Neural progenitor cell (in vitro differentiated cells): ENCODE results near the gene VEPH1. TPM values are rescaled to one million over a fixed set of nuclear protein-coding genes. Genes with fewer than 3 reads are reported as not detected.

Experiments
- DNase-seq: peaks from one replicate; pipeline ENCODE4 v3.0.0-alpha.2; 2016; ENCODE audit warnings: low spot score
- H2AFZ ChIP-seq: fragments of 200-600 bp; sonication (generic); replicated peaks from 2 replicates; pipeline ENCODE4 v1.6.1; 2016; ENCODE audit warnings: antibody characterized with exemption
- H3F3A ChIP-seq: fragments of 200-600 bp; sonication (generic); 2 replicates; pipeline ENCODE4 v1.6.1; 2016; ENCODE audit warnings: antibody characterized with exemption, low read depth
- H3K27ac ChIP-seq: fragments of 200-600 bp; sonication (generic); 2 replicates; pipeline ENCODE4 v1.5.1; 2016; ENCODE audit warnings: mild to moderate bottlenecking
- H3K27me3 ChIP-seq: fragments of 200-600 bp; sonication (generic); 2 replicates; pipeline ENCODE4 v1.6.1; 2016; ENCODE audit warnings: mild to moderate bottlenecking, moderate library complexity
- H3K36me3 ChIP-seq: fragments of 200-600 bp; sonication (generic); 2 replicates; pipeline ENCODE4 v1.5.1; 2016
- H3K4me1 ChIP-seq: fragments of 200-600 bp; sonication (generic); 2 replicates; pipeline ENCODE4 v1.6.1; 2016; ENCODE audit warnings: mixed run types
- H3K4me2 ChIP-seq: fragments of 200-600 bp; sonication (generic); 2 replicates; pipeline ENCODE4 v1.6.1; 2016
- H3K4me3 ChIP-seq: fragments of 200-600 bp; sonication (generic); 2 replicates; pipeline ENCODE4 v1.5.1; 2016
- H3K79me2 ChIP-seq: fragments of 200-600 bp; sonication (generic); 2 replicates; pipeline ENCODE4 v1.6.1; 2016; ENCODE audit warnings: low read depth
- H3K9ac ChIP-seq: fragments of 200-600 bp; sonication (generic); 2 replicates; pipeline ENCODE4 v1.6.1; 2016
- H3K9me3 ChIP-seq: fragments of 200-600 bp; sonication (generic); 2 replicates; pipeline ENCODE4 v1.5.1; 2016; ENCODE audit warnings: low read depth
- H4K20me1 ChIP-seq: fragments of 200-600 bp; sonication (generic); 2 replicates; pipeline ENCODE4 v1.6.1; 2016; ENCODE audit warnings: low read depth
- H3K27ac Mint-ChIP-seq: 3 replicates; pipeline ENCODE4 v1.8.0; 2021; ENCODE audit warnings: mixed read lengths
- H3K27me3 Mint-ChIP-seq: 2 replicates; pipeline ENCODE4 v1.8.0; 2022; ENCODE audit warnings: low read depth, mild to moderate bottlenecking, inconsistent platforms, moderate library complexity, mixed read lengths; ENCODE audit not compliant: insufficient read depth
- H3K36me3 Mint-ChIP-seq: 3 replicates; pipeline ENCODE4 v1.8.0; 2021; ENCODE audit warnings: mixed read lengths
- H3K4me1 Mint-ChIP-seq: 3 replicates; pipeline ENCODE4 v1.8.0; 2021; ENCODE audit warnings: mixed read lengths
- H3K4me3 Mint-ChIP-seq: 3 replicates; pipeline ENCODE4 v1.8.0; 2021; ENCODE audit warnings: mild to moderate bottlenecking, moderate library complexity, mixed read lengths
- H3K9me3 Mint-ChIP-seq: 3 replicates; pipeline ENCODE4 v1.8.0; 2020; ENCODE audit warnings: mixed read lengths
- EZH2 ChIP-seq: fragments of 200-600 bp; sonication (generic); IDR thresholded peaks from 2 replicates; pipeline ENCODE4 v1.6.1; 2017; ENCODE audit warnings: antibody characterized with exemption, mild to moderate bottlenecking, moderate library complexity
- EZH2phosphoT487 ChIP-seq: fragments of 200-600 bp; sonication (generic); IDR thresholded peaks from 2 replicates; pipeline ENCODE4 v1.6.1; 2017; ENCODE audit warnings: antibody characterized with exemption
- total RNA-seq: library from RNA; depleted of rRNA; stranded (reverse); fragments of >200 nt; gene quantifications from 2 replicates; pipeline ENCODE4 v1.2.3, GENCODE V29; 2015; ENCODE audit warnings: low replicate concordance
- TF ChIP-seq, protein P1 (sequence below): fragments of 200-600 bp; sonication (generic); IDR thresholded peaks from 2 replicates; pipeline ENCODE4 v1.5.1; 2017; ENCODE audit warnings: antibody characterized with exemption, mild to moderate bottlenecking

VEPH1 gene
- total RNA-seq, 1 donor from 2014 or later = not detected

DNA sequence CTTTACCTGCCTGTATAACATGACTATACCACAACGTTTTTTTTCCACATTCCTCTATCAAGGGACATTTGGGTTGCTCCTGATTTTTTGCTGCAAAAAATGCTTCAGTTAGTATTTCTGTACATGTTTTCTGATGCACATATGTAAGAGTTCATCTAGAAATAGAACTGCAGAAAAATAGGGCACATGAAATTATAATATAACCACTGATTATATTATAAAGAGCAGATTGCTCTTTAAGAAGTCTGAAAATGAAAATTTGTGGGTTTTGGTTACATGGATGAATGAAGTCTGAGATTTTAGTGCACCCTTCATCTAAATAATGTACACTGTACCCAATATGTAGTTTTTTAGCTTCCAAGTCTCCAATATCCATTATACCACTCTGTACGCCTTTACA, 196.7 kb downstream of the VEPH1 start:
- Histone ChIP-seq H3K79me2 (no peaks in the 10 kb centered on the region), H3K36me3 (no peaks in the 10 kb centered on the region), H3F3A (no peaks in the 10 kb centered on the region), H3K4me2 (no peak overlapping the region), H2AFZ (no peak overlapping the region), H3K9ac (no peak overlapping the region), H4K20me1 (no peaks in the 10 kb centered on the region), H3K9me3 (no peaks in the 10 kb centered on the region), H3K4me1 (peaks cover 8% of the 10 kb centered on the region), H3K27ac (no peak overlapping the region), H3K27me3 (no peaks in the 10 kb centered on the region), H3K4me3 (no peak overlapping the region)
- no peaks in the 10 kb centered on the region for H3K27me3 Mint-ChIP-seq
- TF ChIP-seq, protein P1, sequence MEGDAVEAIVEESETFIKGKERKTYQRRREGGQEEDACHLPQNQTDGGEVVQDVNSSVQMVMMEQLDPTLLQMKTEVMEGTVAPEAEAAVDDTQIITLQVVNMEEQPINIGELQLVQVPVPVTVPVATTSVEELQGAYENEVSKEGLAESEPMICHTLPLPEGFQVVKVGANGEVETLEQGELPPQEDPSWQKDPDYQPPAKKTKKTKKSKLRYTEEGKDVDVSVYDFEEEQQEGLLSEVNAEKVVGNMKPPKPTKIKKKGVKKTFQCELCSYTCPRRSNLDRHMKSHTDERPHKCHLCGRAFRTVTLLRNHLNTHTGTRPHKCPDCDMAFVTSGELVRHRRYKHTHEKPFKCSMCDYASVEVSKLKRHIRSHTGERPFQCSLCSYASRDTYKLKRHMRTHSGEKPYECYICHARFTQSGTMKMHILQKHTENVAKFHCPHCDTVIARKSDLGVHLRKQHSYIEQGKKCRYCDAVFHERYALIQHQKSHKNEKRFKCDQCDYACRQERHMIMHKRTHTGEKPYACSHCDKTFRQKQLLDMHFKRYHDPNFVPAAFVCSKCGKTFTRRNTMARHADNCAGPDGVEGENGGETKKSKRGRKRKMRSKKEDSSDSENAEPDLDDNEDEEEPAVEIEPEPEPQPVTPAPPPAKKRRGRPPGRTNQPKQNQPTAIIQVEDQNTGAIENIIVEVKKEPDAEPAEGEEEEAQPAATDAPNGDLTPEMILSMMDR = no peak
- TF ChIP-seq EZH2phosphoT487 (no peak), EZH2 (no peak)
- no peak for DNase-seq
- peaks cover 3% of the 10 kb centered on the region for H3K9me3 Mint-ChIP-seq
- H3K4me3 Mint-ChIP-seq = no peak overlapping the region
- no peaks in the 10 kb centered on the region for H3K36me3 Mint-ChIP-seq
- H3K4me1 Mint-ChIP-seq = peaks cover 4% of the 10 kb centered on the region
- no peak overlapping the region for H3K27ac Mint-ChIP-seq

DNA sequence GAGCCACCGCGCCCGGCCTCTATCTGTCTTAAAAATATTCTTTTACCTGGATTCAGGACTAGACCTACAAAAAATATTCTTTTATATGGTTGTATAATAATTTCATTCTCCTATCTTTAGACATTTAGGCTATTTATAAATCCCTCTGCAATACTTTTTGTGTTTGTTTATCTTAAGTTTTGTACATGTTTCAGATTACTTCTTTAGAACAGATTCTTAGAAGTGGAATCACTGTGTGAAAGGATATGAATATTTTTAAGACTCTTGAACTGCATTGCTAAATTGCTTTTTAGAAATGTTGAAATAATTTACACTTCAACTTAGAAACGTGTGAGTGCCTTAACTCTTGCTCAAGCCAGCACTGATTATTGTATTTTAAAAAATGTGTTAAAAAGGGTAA, 197.8 kb downstream of the VEPH1 start:
- Mint-ChIP-seq H3K4me1 (peaks cover 4% of the 10 kb centered on the region), H3K27ac (no peak overlapping the region), H3K4me3 (no peak overlapping the region), H3K9me3 (no peaks in the 10 kb centered on the region), H3K36me3 (no peaks in the 10 kb centered on the region), H3K27me3 (no peaks in the 10 kb centered on the region)
- no peak overlapping the region for H3K27ac ChIP-seq
- H3K79me2 ChIP-seq = no peaks in the 10 kb centered on the region
- no peak overlapping the region for H3K4me2 ChIP-seq
- no peak overlapping the region for H3K9ac ChIP-seq
- no peak overlapping the region for H2AFZ ChIP-seq
- H3K27me3 ChIP-seq = no peaks in the 10 kb centered on the region
- H4K20me1 ChIP-seq = no peaks in the 10 kb centered on the region
- peaks cover 8% of the 10 kb centered on the region for H3K4me1 ChIP-seq
- TF ChIP-seq EZH2phosphoT487 = no peak
- TF ChIP-seq, protein P1 = no peak
- TF ChIP-seq EZH2 = no peak
- no peaks in the 10 kb centered on the region for H3K9me3 ChIP-seq
- H3K4me3 ChIP-seq = no peak overlapping the region
- DNase-seq = no peak
- no peaks in the 10 kb centered on the region for H3F3A ChIP-seq
- H3K36me3 ChIP-seq = no peaks in the 10 kb centered on the region

DNA sequence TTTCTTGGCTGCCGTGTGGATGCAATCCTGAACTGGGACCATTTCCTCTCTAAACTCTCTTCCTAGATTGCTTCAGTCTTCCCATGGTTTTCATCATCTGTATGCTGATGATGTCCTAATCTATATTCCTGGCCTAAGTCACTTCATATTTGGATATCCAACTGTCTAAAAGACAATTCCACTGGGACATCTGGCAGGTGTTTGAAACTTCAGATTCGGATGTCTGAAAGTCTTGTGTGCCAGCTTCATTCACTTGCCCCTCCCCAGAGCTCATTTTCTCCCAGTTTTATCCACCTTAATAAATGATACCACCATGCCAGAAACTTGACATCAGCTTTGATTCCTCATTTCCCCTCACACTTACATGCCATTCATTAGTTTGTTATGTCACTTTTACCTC, 201.5 kb downstream of the VEPH1 start:
- H3K27me3 Mint-ChIP-seq = peaks cover 3% of the 10 kb centered on the region

More for the DNA sequence above, 201.5 kb downstream of the VEPH1 start:
- H3K36me3 Mint-ChIP-seq = no peaks in the 10 kb centered on the region
- H3K9me3 ChIP-seq = no peaks in the 10 kb centered on the region
- H3K4me2 ChIP-seq = no peak overlapping the region
- H3K4me3 ChIP-seq = no peak overlapping the region
- no peak overlapping the region for H3K27ac ChIP-seq
- H3K9ac ChIP-seq = no peak overlapping the region
- no peaks in the 10 kb centered on the region for H3F3A ChIP-seq
- no peaks in the 10 kb centered on the region for H4K20me1 ChIP-seq
- no peaks in the 10 kb centered on the region for H3K36me3 ChIP-seq
- no peak overlapping the region for H3K4me3 Mint-ChIP-seq
- no peak for TF ChIP-seq EZH2phosphoT487
- no peak for TF ChIP-seq EZH2
- TF ChIP-seq, protein P1 = no peak
- no peak for DNase-seq
- no peaks in the 10 kb centered on the region for H3K79me2 ChIP-seq
- no peak overlapping the region for H3K27ac Mint-ChIP-seq
- no peak overlapping the region for H2AFZ ChIP-seq
- H3K9me3 Mint-ChIP-seq = no peaks in the 10 kb centered on the region
- H3K4me1 Mint-ChIP-seq = peaks cover 8% of the 10 kb centered on the region
- no peaks in the 10 kb centered on the region for H3K27me3 ChIP-seq
- peaks cover 8% of the 10 kb centered on the region for H3K4me1 ChIP-seq
